ENCODE measurements around the gene ZNF385C. TPM values are rescaled to one million over a fixed set of nuclear protein-coding genes. Genes with fewer than 3 reads are reported as not detected.

ZNF385C gene
- total RNA-seq, 1 donor from 2014 or later = 0.52 TPM

GRCh38 chr17:42126836-42127235 lies 28.6 kb upstream of the ZNF385C start:
- Histone ChIP-seq H3K9ac (ENCODE audit: low read depth in 1 of 3, low read length in 3 of 3) (no peak overlapping the region), H3K9me3 (ENCODE audit: control insufficient read depth in 3 of 3, low read length in 3 of 3) (no peaks in the 10 kb centered on the region), H3K36me3 (ENCODE audit: control insufficient read depth in 3 of 3, insufficient read depth in 3 of 3, low read length in 3 of 3) (peaks cover 50 to 51% (median 50%) of the 10 kb centered on the region in 3 donors), H3K4me3 (ENCODE audit: low read length in 3 of 3) (no peak overlapping the region), H3K27me3 (ENCODE audit: control insufficient read depth in 3 of 3, insufficient read depth in 3 of 3, low read length in 3 of 3) (no peaks in the 10 kb centered on the region), H3K4me1 (ENCODE audit: control insufficient read depth in 3 of 3, insufficient read depth in 3 of 3, low read length in 3 of 3) (peaks cover 32 to 44% (median 38%) of the 10 kb centered on the region in 3 donors), H3K27ac (ENCODE audit: low read depth, low read length) (no peak overlapping the region)

GRCh38 chr17:42125565-42125964 lies 27.3 kb upstream of the ZNF385C start:
- Histone ChIP-seq H3K9ac (ENCODE audit: low read depth in 1 of 3, low read length in 3 of 3) (no peak overlapping the region), H3K36me3 (ENCODE audit: control insufficient read depth in 3 of 3, insufficient read depth in 3 of 3, low read length in 3 of 3) (peaks cover 50 to 51% (median 50%) of the 10 kb centered on the region in 3 donors), H3K27me3 (ENCODE audit: control insufficient read depth in 3 of 3, insufficient read depth in 3 of 3, low read length in 3 of 3) (no peaks in the 10 kb centered on the region), H3K4me3 (ENCODE audit: low read length in 3 of 3) (no peak overlapping the region), H3K4me1 (ENCODE audit: control insufficient read depth in 3 of 3, insufficient read depth in 3 of 3, low read length in 3 of 3) (peaks cover 27 to 39% (median 32%) of the 10 kb centered on the region in 3 donors), H3K27ac (ENCODE audit: low read depth, low read length) (no peak overlapping the region), H3K9me3 (ENCODE audit: control insufficient read depth in 3 of 3, low read length in 3 of 3) (no peaks in the 10 kb centered on the region)

GRCh38 chr17:42124256-42124655 lies 26.0 kb upstream of the ZNF385C start:
- H3K9ac ChIP-seq (ENCODE audit: low read depth in 1 of 3, low read length in 3 of 3) = no peak overlapping the region
- no peak overlapping the region for H3K27ac ChIP-seq (ENCODE audit: low read depth, low read length)
- H3K9me3 ChIP-seq (ENCODE audit: control insufficient read depth in 3 of 3, low read length in 3 of 3) = no peaks in the 10 kb centered on the region
- H3K27me3 ChIP-seq (ENCODE audit: control insufficient read depth in 3 of 3, insufficient read depth in 3 of 3, low read length in 3 of 3) = no peaks in the 10 kb centered on the region
- H3K36me3 ChIP-seq (ENCODE audit: control insufficient read depth in 3 of 3, insufficient read depth in 3 of 3, low read length in 3 of 3) = peaks cover 39 to 47% (median 40%) of the 10 kb centered on the region in 3 donors
- peaks cover 22 to 34% (median 26%) of the 10 kb centered on the region in 3 donors for H3K4me1 ChIP-seq (ENCODE audit: control insufficient read depth in 3 of 3, insufficient read depth in 3 of 3, low read length in 3 of 3)
- no peak overlapping the region for H3K4me3 ChIP-seq (ENCODE audit: low read length in 3 of 3)

DNA sequence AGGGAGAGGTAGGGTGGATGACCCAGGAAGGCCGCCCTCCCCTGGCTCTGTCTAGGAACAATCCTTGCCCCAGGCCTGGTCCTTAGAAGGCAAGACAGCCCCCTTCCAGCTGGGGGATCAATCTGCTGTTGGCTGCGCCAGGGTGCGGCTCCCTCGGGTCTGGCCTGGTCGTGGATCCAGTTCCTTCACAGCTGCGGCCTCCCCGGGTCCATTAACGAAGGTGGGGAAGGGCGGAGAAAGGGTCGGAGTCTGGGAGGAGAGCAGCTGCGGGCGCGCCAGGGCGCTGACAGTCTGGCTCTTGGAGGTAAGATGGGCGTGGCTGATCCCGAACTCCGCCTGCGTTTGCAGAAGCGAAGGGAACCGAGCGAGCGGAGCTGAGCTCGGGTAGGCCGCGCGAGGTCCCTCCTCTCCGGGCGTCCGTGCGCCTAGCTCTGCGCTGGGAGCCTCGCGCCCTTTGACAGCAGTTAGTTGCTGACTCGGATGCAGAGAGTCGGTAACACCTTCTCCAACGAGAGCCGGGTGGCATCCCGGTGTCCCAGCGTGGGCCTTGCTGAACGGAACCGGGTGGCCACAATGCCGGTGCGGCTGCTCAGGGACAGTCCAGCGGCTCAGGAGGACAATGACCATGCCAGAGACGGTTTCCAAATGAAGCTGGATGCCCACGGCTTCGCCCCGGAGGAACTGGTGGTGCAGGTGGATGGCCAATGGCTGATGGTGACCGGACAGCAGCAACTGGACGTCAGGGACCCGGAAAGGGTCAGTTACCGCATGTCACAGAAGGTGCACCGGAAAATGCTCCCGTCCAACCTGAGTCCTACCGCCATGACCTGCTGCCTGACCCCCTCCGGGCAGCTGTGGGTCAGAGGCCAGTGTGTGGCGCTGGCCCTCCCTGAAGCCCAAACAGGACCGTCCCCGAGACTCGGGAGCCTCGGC lies 24.4 kb upstream of the ZNF385C start, which contains the start of gene HSPB9:
HSPB9 (plus strand) TSS at position 434 of the 933 bp plus-strand sequence; CDS start at position 481, 47 bp downstream.
- Histone ChIP-seq H3K36me3 (ENCODE audit: control insufficient read depth in 3 of 3, insufficient read depth in 3 of 3, low read length in 3 of 3) (peaks cover 37 to 45% (median 38%) of the 10 kb centered on the region in 3 donors), H3K4me3 (ENCODE audit: low read length in 3 of 3) (peak within 1 kb of the TSS; percentile 59 to 71 (median 65)), H3K27ac (ENCODE audit: low read depth, low read length) (peak within 1 kb of the TSS; percentile 33)

GRCh38 chr17:42120770-42121769 lies 22.8 kb upstream of the ZNF385C start, which contains the start of gene KAT2A:
Gene KAT2A (minus strand): TSS chr17:42121367. CDS start chr17:42121304, 63 bp downstream.
- Histone ChIP-seq H3K9me3 (ENCODE audit: control insufficient read depth in 3 of 3, low read length in 3 of 3) (no peaks in the 10 kb centered on the region), H3K27me3 (ENCODE audit: control insufficient read depth in 3 of 3, insufficient read depth in 3 of 3, low read length in 3 of 3) (no peaks in the 10 kb centered on the region), H3K4me1 (ENCODE audit: control insufficient read depth in 3 of 3, insufficient read depth in 3 of 3, low read length in 3 of 3) (peaks cover 19 to 29% (median 22%) of the 10 kb centered on the region in 3 donors), H3K9ac (ENCODE audit: low read depth in 1 of 3, low read length in 3 of 3) (peak within 1 kb of the TSS; percentile 54 to 68 (median 65)), H3K4me3 (ENCODE audit: low read length in 3 of 3) (peak within 1 kb of the TSS; percentile 59 to 71 (median 66)), H3K36me3 (ENCODE audit: control insufficient read depth in 3 of 3, insufficient read depth in 3 of 3, low read length in 3 of 3) (peaks cover 33 to 43% (median 36%) of the 10 kb centered on the region in 3 donors), H3K27ac (ENCODE audit: low read depth, low read length) (peak within 1 kb of the TSS; percentile 33)

More for the DNA sequence above, 24.4 kb upstream of the ZNF385C start, which contains the start of gene HSPB9:
- peaks cover 18 to 25% (median 22%) of the 10 kb centered on the region in 3 donors for H3K4me1 ChIP-seq (ENCODE audit: control insufficient read depth in 3 of 3, insufficient read depth in 3 of 3, low read length in 3 of 3)
- H3K9ac ChIP-seq (ENCODE audit: low read depth in 1 of 3, low read length in 3 of 3) = peak within 1 kb of the TSS; percentile 43 to 68 (median 65)
- no peaks in the 10 kb centered on the region for H3K9me3 ChIP-seq (ENCODE audit: control insufficient read depth in 3 of 3, low read length in 3 of 3)
- H3K27me3 ChIP-seq (ENCODE audit: control insufficient read depth in 3 of 3, insufficient read depth in 3 of 3, low read length in 3 of 3) = no peaks in the 10 kb centered on the region

- H3K4me3 ChIP-seq (ENCODE audit: low read length in 3 of 3) = peak overlapping the region; percentile 59 to 71 (median 66)
- peaks cover 19 to 29% (median 22%) of the 10 kb centered on the region in 3 donors for H3K4me1 ChIP-seq (ENCODE audit: control insufficient read depth in 3 of 3, insufficient read depth in 3 of 3, low read length in 3 of 3)
- no peaks in the 10 kb centered on the region for H3K9me3 ChIP-seq (ENCODE audit: control insufficient read depth in 3 of 3, low read length in 3 of 3)
- no peaks in the 10 kb centered on the region for H3K27me3 ChIP-seq (ENCODE audit: control insufficient read depth in 3 of 3, insufficient read depth in 3 of 3, low read length in 3 of 3)
- H3K27ac ChIP-seq (ENCODE audit: low read depth, low read length) = no peak overlapping the region
- H3K36me3 ChIP-seq (ENCODE audit: control insufficient read depth in 3 of 3, insufficient read depth in 3 of 3, low read length in 3 of 3) = peaks cover 33 to 40% (median 37%) of the 10 kb centered on the region in 3 donors
- peak overlapping the region; percentile 23 to 54 (median 27) for H3K9ac ChIP-seq (ENCODE audit: low read depth in 1 of 3, low read length in 3 of 3)
Observed at GRCh38 chr17:42120161-42120769, 22.0 kb upstream of the ZNF385C start.

GRCh38 chr17:42119301-42119700 lies 21.0 kb upstream of the ZNF385C start:
- Histone ChIP-seq H3K36me3 (ENCODE audit: control insufficient read depth in 3 of 3, insufficient read depth in 3 of 3, low read length in 3 of 3) (peaks cover 34 to 44% (median 39%) of the 10 kb centered on the region in 3 donors), H3K9ac (ENCODE audit: low read depth in 1 of 3, low read length in 3 of 3) (peak overlapping the region in 1 of 3 donors; percentile 25)

DNA sequence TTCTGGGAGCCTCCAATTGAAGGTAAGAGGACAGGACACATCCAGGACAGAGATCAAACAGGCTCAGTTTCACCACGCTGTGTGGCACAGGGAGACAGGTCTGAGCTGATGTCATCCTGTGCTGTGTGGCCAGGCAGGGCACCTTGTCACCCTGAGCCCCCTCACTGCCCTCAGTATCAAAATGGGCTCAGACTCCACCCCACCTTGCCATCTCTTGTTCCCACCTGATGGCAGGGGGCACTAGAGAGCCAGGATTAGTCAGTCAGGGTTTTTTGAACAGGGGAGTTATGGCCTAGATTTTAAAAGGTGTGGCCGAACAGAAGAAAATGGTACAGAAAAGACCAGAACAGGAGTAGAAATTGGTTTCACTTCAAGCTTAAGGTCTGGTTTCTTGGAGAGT lies 20.3 kb upstream of the ZNF385C start:
- Histone ChIP-seq H3K36me3 (ENCODE audit: control insufficient read depth in 3 of 3, insufficient read depth in 3 of 3, low read length in 3 of 3) (peaks cover 37 to 47% (median 41%) of the 10 kb centered on the region in 3 donors), H3K9ac (ENCODE audit: low read depth in 1 of 3, low read length in 3 of 3) (peak overlapping the region in 1 of 3 donors; percentile 25), H3K9me3 (ENCODE audit: control insufficient read depth in 3 of 3, low read length in 3 of 3) (no peaks in the 10 kb centered on the region), H3K4me3 (ENCODE audit: low read length in 3 of 3) (no peak overlapping the region), H3K4me1 (ENCODE audit: control insufficient read depth in 3 of 3, insufficient read depth in 3 of 3, low read length in 3 of 3) (peaks cover 19 to 29% (median 22%) of the 10 kb centered on the region in 3 donors), H3K27ac (ENCODE audit: low read depth, low read length) (no peak overlapping the region), H3K27me3 (ENCODE audit: control insufficient read depth in 3 of 3, insufficient read depth in 3 of 3, low read length in 3 of 3) (no peaks in the 10 kb centered on the region)

More at GRCh38 chr17:42119301-42119700, 21.0 kb upstream of the ZNF385C start:
- H3K4me3 ChIP-seq (ENCODE audit: low read length in 3 of 3) = no peak overlapping the region
- no peak overlapping the region for H3K27ac ChIP-seq (ENCODE audit: low read depth, low read length)
- no peaks in the 10 kb centered on the region for H3K9me3 ChIP-seq (ENCODE audit: control insufficient read depth in 3 of 3, low read length in 3 of 3)
- H3K4me1 ChIP-seq (ENCODE audit: control insufficient read depth in 3 of 3, insufficient read depth in 3 of 3, low read length in 3 of 3) = peaks cover 19 to 29% (median 22%) of the 10 kb centered on the region in 3 donors
- H3K27me3 ChIP-seq (ENCODE audit: control insufficient read depth in 3 of 3, insufficient read depth in 3 of 3, low read length in 3 of 3) = no peaks in the 10 kb centered on the region

- Histone ChIP-seq H3K36me3 (ENCODE audit: control insufficient read depth in 3 of 3, insufficient read depth in 3 of 3, low read length in 3 of 3) (peaks cover 41 to 47% (median 43%) of the 10 kb centered on the region in 3 donors), H3K27ac (ENCODE audit: low read depth, low read length) (no peak overlapping the region), H3K9ac (ENCODE audit: low read depth in 1 of 3, low read length in 3 of 3) (no peak overlapping the region), H3K4me3 (ENCODE audit: low read length in 3 of 3) (no peak overlapping the region), H3K27me3 (ENCODE audit: control insufficient read depth in 3 of 3, insufficient read depth in 3 of 3, low read length in 3 of 3) (no peaks in the 10 kb centered on the region), H3K9me3 (ENCODE audit: control insufficient read depth in 3 of 3, low read length in 3 of 3) (no peaks in the 10 kb centered on the region), H3K4me1 (ENCODE audit: control insufficient read depth in 3 of 3, insufficient read depth in 3 of 3, low read length in 3 of 3) (peaks cover 22 to 32% (median 22%) of the 10 kb centered on the region in 3 donors)
Observed at GRCh38 chr17:42118126-42118510, 19.8 kb upstream of the ZNF385C start.
